PC-3 (cell line): ENCODE results near the gene LMOD3. TPM values are rescaled to one million over a fixed set of nuclear protein-coding genes. Genes with fewer than 3 reads are reported as not detected.

Experiments used
- ATAC-seq: fragments of 200-7000 bp; cut with Tn5 transposase; 2 replicates; pipeline ENCODE4 v1.9.1; 2020; ENCODE audit warnings: mild to moderate bottlenecking, moderate library complexity
- BruUV-seq: library from RNA; stranded (reverse); fragments of 400-500 nt; replicated peaks from 2 replicates; lab custom pipeline; 2021; lab: Mats Ljungman, UMichigan
- CTCF ChIA-PET: fragments of 300-600 bp; sonication (Branson Sonifier 250); formaldehyde crosslinking; loops from one replicate; lab custom pipeline; 2022; ENCODE audit warnings: antibody characterized with exemption; lab: Charles Lee
- POLR2A ChIA-PET: fragments of 300-600 bp; sonication (Branson Sonifier 250); formaldehyde crosslinking; loops from one replicate; lab custom pipeline; 2022; ENCODE audit warnings: antibody characterized with exemption; ENCODE audit not compliant: unreplicated experiment; lab: Charles Lee
- DNase-seq: peaks from one replicate; pipeline ENCODE4 v3.0.0-alpha.2; 2015
- H2AFZ ChIP-seq: fragments of 300-600 bp; sonication (generic); 2 replicates; pipeline ENCODE4 v1.6.0; 2016; ENCODE audit warnings: antibody characterized with exemption, low read length
- H3F3A ChIP-seq: fragments of 300-600 bp; sonication (generic); one replicate; pipeline ENCODE4 v1.6.0; 2017; ENCODE audit warnings: antibody characterized with exemption, low read length, control low read depth, mild to moderate bottlenecking; ENCODE audit not compliant: unreplicated experiment
- H3K27ac ChIP-seq: fragments of 300-600 bp; sonication (generic); 2 replicates; pipeline ENCODE4 v1.5.1; 2016; ENCODE audit warnings: mild to moderate bottlenecking, low read length
- H3K27me3 ChIP-seq: fragments of 300-600 bp; sonication (generic); 2 replicates; pipeline ENCODE4 v1.6.1; 2016; ENCODE audit warnings: low read length, mixed read lengths
- H3K36me3 ChIP-seq: fragments of 300-600 bp; sonication (generic); 2 replicates; pipeline ENCODE4 v1.6.1; 2016; ENCODE audit warnings: low read depth, mixed run types, low read length, mixed read lengths
- H3K4me1 ChIP-seq: fragments of 300-600 bp; sonication (generic); 2 replicates; pipeline ENCODE4 v1.5.1; 2016; ENCODE audit warnings: low read length; ENCODE audit not compliant: insufficient read depth
- H3K4me2 ChIP-seq: fragments of 300-600 bp; sonication (generic); 2 replicates; pipeline ENCODE4 v1.6.0; 2016; ENCODE audit warnings: low read length
- H3K4me3 ChIP-seq: fragments of 300-600 bp; sonication (generic); 2 replicates; pipeline ENCODE4 v1.5.1; 2016; ENCODE audit warnings: mild to moderate bottlenecking, low read length, mixed read lengths
- H3K79me2 ChIP-seq: fragments of 300-600 bp; sonication (generic); 2 replicates; pipeline ENCODE4 v1.6.1; 2017; ENCODE audit warnings: low read length, mixed read lengths
- H3K9ac ChIP-seq: fragments of 300-600 bp; sonication (generic); 2 replicates; pipeline ENCODE4 v1.6.0; 2016; ENCODE audit warnings: mild to moderate bottlenecking, low read length
- H3K9me2 ChIP-seq: fragments of 300-600 bp; sonication (generic); replicated peaks from 2 replicates; pipeline ENCODE4 v1.6.1; 2016; ENCODE audit warnings: mixed run types, low read length, mixed read lengths
- H3K9me3 ChIP-seq: fragments of 300-600 bp; sonication (generic); 2 replicates; pipeline ENCODE4 v1.6.1; 2016; ENCODE audit warnings: low read length, mixed read lengths
- H4K20me1 ChIP-seq: fragments of 300-600 bp; sonication (generic); 2 replicates; pipeline ENCODE4 v1.6.1; 2016; ENCODE audit warnings: low read length, mixed read lengths
- CTCF ChIP-seq: fragments of 300-600 bp; sonication (generic); conservative IDR thresholded peaks from 2 replicates; pipeline ENCODE4 v1.5.1; 2017; ENCODE audit warnings: antibody characterized with exemption, low read depth, mild to moderate bottlenecking, low read length
- EZH2 ChIP-seq: fragments of 300-600 bp; sonication (generic); IDR thresholded peaks from one replicate; pipeline ENCODE4 v1.6.1; 2017; ENCODE audit warnings: antibody characterized with exemption, mild to moderate bottlenecking, low read length; ENCODE audit not compliant: unreplicated experiment
- EZH2phosphoT487 ChIP-seq: fragments of 300-600 bp; sonication (generic); IDR thresholded peaks from 2 replicates; pipeline ENCODE4 v1.6.1; 2018; ENCODE audit warnings: mild to moderate bottlenecking, antibody characterized with exemption, low read length, borderline replicate concordance
- intact Hi-C: fragments of 100-400 bp; cut with micrococcal nuclease; formaldehyde crosslinking; loops from 2 replicates; pipeline ENCODE4 v1.9.0; 2023
- total RNA-seq: library from RNA; depleted of rRNA; stranded (reverse); fragments of >200 nt; gene quantifications from 2 replicates; pipeline ENCODE4 v1.2.3, GENCODE V29; 2014

LMOD3 gene
- total RNA-seq, 1 experiment from 2014 or later = not detected

GRCh38 chr3:69085833-69086722 lies 36.3 kb downstream of the LMOD3 start:
- Histone ChIP-seq H3K79me2 (peaks cover 50% of the 10 kb centered on the region), H3K27ac (peak overlapping the region; percentile 99), H3K4me3 (peak overlapping the region; percentile 85), H3K36me3 (no peaks in the 10 kb centered on the region), H4K20me1 (no peaks in the 10 kb centered on the region), H3K9me2 (no peaks in the 10 kb centered on the region), H3F3A (no peaks in the 10 kb centered on the region), H3K9me3 (no peaks in the 10 kb centered on the region), H2AFZ (peak overlapping the region; percentile 90; the same call in 1 of the 2 replicates), H3K4me1 (peaks cover 48% of the 10 kb centered on the region), H3K9ac (peak overlapping the region; percentile 94), H3K27me3 (no peaks in the 10 kb centered on the region), H3K4me2 (peak overlapping the region; percentile 99)
- ChIA-PET POLR2A (interaction anchor here (0.6 kb wide), 1 partner anchor 114 kb away, joined by 8 read pairs; no protein-coding TSS in a partner anchor), CTCF (interaction anchor here (0.6 kb wide), 2 partner anchors 73 to 325 kb away, joined by 3 read pairs; partner anchors contain the start of gene EOGT)
- peak; percentile 76 for DNase-seq
- TF ChIP-seq EZH2phosphoT487 = no peak
- no peak for TF ChIP-seq EZH2
- no peak for TF ChIP-seq CTCF
- ATAC-seq = peak; percentile 74
- intact Hi-C loops = loop anchor here (2.0 to 5.0 kb wide), 2 partner anchors 34 to 35 kb away; partner anchors contain the start of gene TMF1
- TSS peak; percentile 97 for BruUV-seq

- intact Hi-C loops = loop anchor here (5.0 kb wide), 1 partner anchor 33 kb away; the partner anchor contains the start of gene TMF1
- Histone ChIP-seq H4K20me1 (no peaks in the 10 kb centered on the region), H3K4me2 (peak overlapping the region; percentile 99), H2AFZ (peak overlapping the region; percentile 90), H3K9me3 (no peaks in the 10 kb centered on the region), H3K27ac (peak overlapping the region; percentile 99), H3K27me3 (no peaks in the 10 kb centered on the region), H3F3A (no peaks in the 10 kb centered on the region), H3K4me3 (peak overlapping the region; percentile 85), H3K36me3 (no peaks in the 10 kb centered on the region), H3K9me2 (no peaks in the 10 kb centered on the region), H3K9ac (peak overlapping the region; percentile 94), H3K4me1 (peaks cover 45% of the 10 kb centered on the region), H3K79me2 (peaks cover 44% of the 10 kb centered on the region)
- ATAC-seq (peak; percentile 14), DNase-seq (no peak)
- ChIA-PET POLR2A (interaction anchor here (1.0 kb wide), 1 partner anchor 33 kb away, joined by 6 read pairs; no protein-coding TSS in a partner anchor), CTCF (no interaction called here)
- TF ChIP-seq EZH2 (no peak), EZH2phosphoT487 (no peak), CTCF (no peak)
- TSS peak; percentile 60 for BruUV-seq
Observed at GRCh38 chr3:69085168-69085832, 37.1 kb downstream of the LMOD3 start.
